OCI-LY3 (cell line): Measurements from ENCODE around the gene CXXC1.

Experiments
- EZH2phosphoT487 ChIP-seq: fragments of 200-600 bp; shearing (Covaris generic); IDR thresholded peaks from 2 replicates; pipeline ENCODE4 v1.6.1; 2018; ENCODE audit warnings: antibody characterized with exemption, mixed run types, low read depth
- TF ChIP-seq, protein P1 (sequence below): fragments of 200-600, 300-600 bp; sonication (generic); IDR thresholded peaks from 2 replicates; pipeline ENCODE4 v1.5.1; 2014; ENCODE audit warnings: antibody characterized with exemption, low read length, low read depth

DNA sequence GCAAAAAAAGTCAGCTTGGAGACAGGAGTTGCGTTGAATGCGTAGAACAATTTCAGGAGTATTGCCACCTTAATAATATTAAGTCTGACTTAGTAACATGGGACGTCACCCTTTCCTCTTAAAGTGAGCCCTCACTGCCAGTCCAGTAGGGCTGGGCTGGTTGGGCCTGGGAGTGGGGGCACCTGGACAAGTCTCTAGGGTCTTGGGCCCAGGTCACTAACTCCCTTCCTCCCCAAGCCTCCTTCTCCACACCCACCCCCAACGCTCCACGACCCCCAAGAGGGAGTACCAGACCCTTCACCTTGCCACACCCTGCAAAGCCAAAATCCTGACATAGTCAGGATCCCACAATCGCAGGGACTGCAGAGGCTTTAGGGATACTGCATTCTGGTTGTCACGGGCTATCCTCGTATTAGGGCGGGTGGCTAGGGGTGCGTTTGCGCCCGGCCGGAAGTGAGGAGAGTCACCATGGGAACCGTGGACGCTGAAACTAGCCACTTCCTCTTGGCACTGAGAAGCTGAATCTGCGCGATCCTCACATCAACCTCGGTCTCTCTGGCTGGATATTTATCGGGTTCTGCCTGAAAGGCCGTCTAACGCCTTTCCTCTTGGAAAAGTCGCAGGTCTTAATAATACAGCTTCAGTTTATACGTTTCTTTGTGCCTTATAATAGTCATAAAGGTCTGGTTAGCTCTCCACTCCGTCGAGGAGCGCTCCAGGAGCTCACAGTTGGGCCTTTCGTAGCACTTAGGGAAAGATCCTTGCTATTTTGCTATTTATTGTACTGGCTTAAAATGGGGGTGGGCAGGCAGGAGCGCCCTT, 10.3 kb upstream of the CXXC1 start:
- TF ChIP-seq, protein P1, sequence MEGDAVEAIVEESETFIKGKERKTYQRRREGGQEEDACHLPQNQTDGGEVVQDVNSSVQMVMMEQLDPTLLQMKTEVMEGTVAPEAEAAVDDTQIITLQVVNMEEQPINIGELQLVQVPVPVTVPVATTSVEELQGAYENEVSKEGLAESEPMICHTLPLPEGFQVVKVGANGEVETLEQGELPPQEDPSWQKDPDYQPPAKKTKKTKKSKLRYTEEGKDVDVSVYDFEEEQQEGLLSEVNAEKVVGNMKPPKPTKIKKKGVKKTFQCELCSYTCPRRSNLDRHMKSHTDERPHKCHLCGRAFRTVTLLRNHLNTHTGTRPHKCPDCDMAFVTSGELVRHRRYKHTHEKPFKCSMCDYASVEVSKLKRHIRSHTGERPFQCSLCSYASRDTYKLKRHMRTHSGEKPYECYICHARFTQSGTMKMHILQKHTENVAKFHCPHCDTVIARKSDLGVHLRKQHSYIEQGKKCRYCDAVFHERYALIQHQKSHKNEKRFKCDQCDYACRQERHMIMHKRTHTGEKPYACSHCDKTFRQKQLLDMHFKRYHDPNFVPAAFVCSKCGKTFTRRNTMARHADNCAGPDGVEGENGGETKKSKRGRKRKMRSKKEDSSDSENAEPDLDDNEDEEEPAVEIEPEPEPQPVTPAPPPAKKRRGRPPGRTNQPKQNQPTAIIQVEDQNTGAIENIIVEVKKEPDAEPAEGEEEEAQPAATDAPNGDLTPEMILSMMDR, result no peak
- TF ChIP-seq EZH2phosphoT487, result no peak
